ENCODE results near the gene MGST2.

GRCh38 chr4:139726615-139727014 lies 61.0 kb downstream of the MGST2 start:
- no peak for TF ChIP-seq POLR2A (IDR thresholded peaks at IDR 0.05)
- TF ChIP-seq CTCF (IDR thresholded peaks at IDR 0.05): no peak

Measured in testis (tissue), 2 donors.